ENCODE results near the gene ZNF793.

The ZNF793 gene

GRCh38 chr19:37472165-37472564 is 34.6 kb upstream of the ZNF793 start:
- no peak for DNase-seq (ENCODE audit: low spot score)
- no peak overlapping the region for H3K4me3 ChIP-seq
- H3K27ac ChIP-seq: no peak overlapping the region
- TF ChIP-seq CTCF (IDR thresholded peaks at IDR 0.05): no peak

- Histone ChIP-seq H3K4me3 (peak overlapping the region; percentile 52), H3K27ac (no peak overlapping the region)
- TF ChIP-seq CTCF (IDR thresholded peaks at IDR 0.05): no peak
Observed at GRCh38 chr19:37484406-37485168, 22.2 kb upstream of the ZNF793 start.

GRCh38 chr19:37492213-37492612 is 14.5 kb upstream of the ZNF793 start:
- DNase-seq (ENCODE audit: low spot score): no peak
- Histone ChIP-seq H3K27ac (no peak overlapping the region), H3K4me3 (no peak overlapping the region)
- no peak for TF ChIP-seq CTCF (IDR thresholded peaks at IDR 0.05)

More at GRCh38 chr19:37484406-37485168, 22.2 kb upstream of the ZNF793 start:
- no peak for DNase-seq (ENCODE audit: low spot score)

GRCh38 chr19:37505958-37506386 is 767 bp upstream of the ZNF793 start:
- peak overlapping the region; percentile 79 for H3K4me3 ChIP-seq
- TF ChIP-seq CTCF (IDR thresholded peaks at IDR 0.05): no peak
- DNase-seq (ENCODE audit: low spot score): no peak
- peak overlapping the region; percentile 76 to 91 for H3K27ac ChIP-seq

- DNase-seq (ENCODE audit: low spot score): no peak
- Histone ChIP-seq H3K27ac (peak overlapping the region; percentile 76 to 91), H3K4me3 (peak overlapping the region; percentile 79)
- TF ChIP-seq CTCF (IDR thresholded peaks at IDR 0.05): no peak
Observed at GRCh38 chr19:37507167-37507464, 377 bp downstream of the ZNF793 start.

GRCh38 chr19:37511186-37511585 is 4.4 kb downstream of the ZNF793 start:
- TF ChIP-seq CTCF (IDR thresholded peaks at IDR 0.05): no peak
- Histone ChIP-seq H3K27ac (no peak overlapping the region), H3K4me3 (no peak overlapping the region)
- DNase-seq (ENCODE audit: low spot score): no peak

GRCh38 chr19:37511821-37512220 is 5.1 kb downstream of the ZNF793 start:
- H3K27ac ChIP-seq: no peak overlapping the region
- TF ChIP-seq CTCF (IDR thresholded peaks at IDR 0.05): no peak
- no peak for DNase-seq (ENCODE audit: low spot score)
- no peak overlapping the region for H3K4me3 ChIP-seq
